Mesenteric fat pad (tissue), 1 donor: ENCODE results near the gene NAV3. TPM values are rescaled to one million over a fixed set of nuclear protein-coding genes. Genes with fewer than 3 reads are reported as not detected.
"Not testable (repeated sequence)": the region's sequence is repeated elsewhere in the genome, so short reads cannot be mapped to it uniquely, and the experiment has no call there.

ENCODE experiments used
- DNase-seq: peaks from one replicate; pipeline ENCODE4 v3.0.0-alpha.2; 2020; ENCODE audit warnings: low spot score
- total RNA-seq: library from RNA; stranded (reverse); fragmentation: NEBNext Ultra II Directional; extraction: Animal tissue kit (Norgen Biotek cat#: 25700); gene quantifications from one replicate; pipeline ENCODE4 v1.2.1, GENCODE V29; 2021
- donor health status: DM: yes; HTN: yes; CAD: no.

The NAV3 gene
- total RNA-seq, 1 donor from 2014 or later = 16.6 TPM

GRCh38 chr12:78102801-78103200 lies 272.1 kb downstream of the NAV3 start:
- DNase-seq = not testable (repeated sequence)

GRCh38 chr12:78115889-78116288 lies 285.2 kb downstream of the NAV3 start:
- DNase-seq = no peak

- DNase-seq = no peak
These were observed 287.3 kb downstream of the NAV3 start for GRCh38 chr12:78118036-78118435.

GRCh38 chr12:78118486-78118885 lies 287.8 kb downstream of the NAV3 start:
- DNase-seq = no peak

- DNase-seq = peak; percentile 57
These were observed 288.7 kb downstream of the NAV3 start for GRCh38 chr12:78119351-78119918.

- no peak for DNase-seq
These were observed 289.6 kb downstream of the NAV3 start for GRCh38 chr12:78120306-78120705.

- no peak for DNase-seq
These were observed 290.3 kb downstream of the NAV3 start for GRCh38 chr12:78120866-78121560.

- peak; percentile 83 for DNase-seq
These were observed 291.4 kb downstream of the NAV3 start for GRCh38 chr12:78121969-78122610.

- DNase-seq = no peak
These were observed 297.5 kb downstream of the NAV3 start for GRCh38 chr12:78128211-78128610.

GRCh38 chr12:78143717-78144116 lies 313.0 kb downstream of the NAV3 start:
- DNase-seq = no peak

GRCh38 chr12:78145398-78145797 lies 314.7 kb downstream of the NAV3 start:
- no peak for DNase-seq

- DNase-seq = no peak
These were observed 315.7 kb downstream of the NAV3 start for GRCh38 chr12:78146365-78146772.

- DNase-seq = no peak
These were observed 318.8 kb downstream of the NAV3 start for GRCh38 chr12:78149459-78149858.

GRCh38 chr12:78155546-78155945 lies 324.9 kb downstream of the NAV3 start:
- no peak for DNase-seq

GRCh38 chr12:78156751-78157150 lies 326.1 kb downstream of the NAV3 start:
- no peak for DNase-seq

GRCh38 chr12:78157199-78157598 lies 326.5 kb downstream of the NAV3 start:
- no peak for DNase-seq

GRCh38 chr12:78164154-78164553 lies 333.5 kb downstream of the NAV3 start:
- DNase-seq = no peak

- no peak for DNase-seq
These were observed 336.8 kb downstream of the NAV3 start for GRCh38 chr12:78167510-78167909.

- DNase-seq = no peak
These were observed 340.4 kb downstream of the NAV3 start for GRCh38 chr12:78171061-78171460.

GRCh38 chr12:78176643-78177042 lies 345.9 kb downstream of the NAV3 start:
- DNase-seq = no peak

GRCh38 chr12:78177298-78177697 lies 346.6 kb downstream of the NAV3 start:
- no peak for DNase-seq

- DNase-seq = no peak
These were observed 348.7 kb downstream of the NAV3 start for GRCh38 chr12:78179346-78179745.
